Epidermal melanocyte (primary cell): Measurements from ENCODE around the gene S100A7A.

ENCODE experiments used
- DNase-seq: peaks from one replicate; pipeline ENCODE4 v3.0.0; 2011; ENCODE audit warnings: low spot score; ENCODE audit not compliant: insufficient read length

Gene S100A7A

GRCh38 chr1:153415850-153416570 is at the start of gene S100A7A:
Gene S100A7A, plus strand, starts transcription at chr1:153416520. Its CDS starts 1,563 bp downstream, at chr1:153418083.
- DNase-seq: no peak

GRCh38 chr1:153367090-153367489 is 49.2 kb upstream of the S100A7A start:
- DNase-seq: no peak

GRCh38 chr1:153368495-153368894 is 47.8 kb upstream of the S100A7A start:
- DNase-seq: no peak

- DNase-seq: no peak
These were observed 46.2 kb upstream of the S100A7A start for GRCh38 chr1:153370146-153370545.

- DNase-seq: no peak
These were observed 45.1 kb upstream of the S100A7A start for GRCh38 chr1:153371231-153371630.

GRCh38 chr1:153372571-153372970 is 43.7 kb upstream of the S100A7A start:
- no peak for DNase-seq

GRCh38 chr1:153374071-153374470 is 42.2 kb upstream of the S100A7A start:
- DNase-seq: no peak

GRCh38 chr1:153375511-153375910 is 40.8 kb upstream of the S100A7A start, which contains the start of gene S100A12:
Gene S100A12, minus strand, starts transcription at chr1:153375621. Its CDS starts 1,029 bp downstream, at chr1:153374592.
- DNase-seq: no peak

GRCh38 chr1:153379591-153379990 is 36.7 kb upstream of the S100A7A start:
- no peak for DNase-seq

- no peak for DNase-seq
These were observed 35.6 kb upstream of the S100A7A start for GRCh38 chr1:153380711-153381110.

GRCh38 chr1:153384958-153385580 is 31.3 kb upstream of the S100A7A start:
- DNase-seq: no peak

GRCh38 chr1:153386500-153386901 is 29.8 kb upstream of the S100A7A start:
- no peak for DNase-seq

GRCh38 chr1:153387001-153387400 is 29.3 kb upstream of the S100A7A start:
- no peak for DNase-seq

- no peak for DNase-seq
These were observed 28.5 kb upstream of the S100A7A start for GRCh38 chr1:153387785-153388184.

- DNase-seq: no peak
These were observed 26.9 kb upstream of the S100A7A start for GRCh38 chr1:153389401-153389800.

- DNase-seq: no peak
These were observed 26.1 kb upstream of the S100A7A start for GRCh38 chr1:153389973-153390879.

GRCh38 chr1:153390938-153391710 is 25.2 kb upstream of the S100A7A start, which contains the start of gene S100A8:
Gene S100A8, minus strand, starts transcription at chr1:153391073. Its CDS starts 538 bp downstream, at chr1:153390535.
- no peak for DNase-seq

GRCh38 chr1:153392258-153392657 is 24.1 kb upstream of the S100A7A start:
- DNase-seq: no peak

GRCh38 chr1:153392822-153393221 is 23.5 kb upstream of the S100A7A start:
- DNase-seq: no peak

GRCh38 chr1:153393926-153394325 is 22.4 kb upstream of the S100A7A start:
- no peak for DNase-seq

GRCh38 chr1:153394391-153394790 is 21.9 kb upstream of the S100A7A start:
- no peak for DNase-seq
